SK-N-SH treated with all-trans-retinoic acid at 6 μM for 48 hours (cell line): ENCODE measurements around the gene USP46.

Source experiments
- ARNTL ChIP-seq: fragments of 450-650 bp; formaldehyde crosslinking; IDR thresholded peaks from 2 replicates; pipeline ENCODE4 v1.5.0; 2020; ENCODE audit warnings: low read depth, mild to moderate bottlenecking, moderate library complexity, borderline replicate concordance
- ISL1 ChIP-seq: fragments of 250-450 bp; sonication (Bioruptor Pico); IDR thresholded peaks from 2 replicates; pipeline ENCODE4 v2.1.2; 2022; ENCODE audit warnings: mild to moderate bottlenecking, moderate library complexity
- PATZ1 ChIP-seq: fragments of 250-450 bp; sonication (Bioruptor Pico); IDR thresholded peaks from 2 replicates; pipeline ENCODE4 v1.8.0; 2020; ENCODE audit warnings: mild to moderate bottlenecking, moderate library complexity, borderline replicate concordance
- PPARA ChIP-seq: fragments of 250-450 bp; sonication (Bioruptor Pico); IDR thresholded peaks from 2 replicates; pipeline ENCODE4 v1.5.0; 2020; ENCODE audit warnings: mild to moderate bottlenecking, borderline replicate concordance
- RARB ChIP-seq: fragments of 250-450 bp; sonication (Bioruptor Pico); IDR thresholded peaks from 2 replicates; pipeline ENCODE4 v1.8.0; 2021; ENCODE audit warnings: mild to moderate bottlenecking, moderate library complexity
- SNAI2 ChIP-seq: fragments of 250-450 bp; sonication (Bioruptor Pico); IDR thresholded peaks from 2 replicates; pipeline ENCODE4 v1.5.0; 2020; ENCODE audit warnings: mild to moderate bottlenecking, moderate library complexity
- TCF4 ChIP-seq: fragments of 250-450 bp; sonication (Bioruptor Pico); IDR thresholded peaks from 2 replicates; pipeline ENCODE4 v1.8.0; 2021; ENCODE audit warnings: mild to moderate bottlenecking, moderate library complexity, borderline replicate concordance
- ZC3H10 ChIP-seq: fragments of 250-450 bp; sonication (Bioruptor Pico); IDR thresholded peaks from 2 replicates; pipeline ENCODE4 v1.5.1; 2021; ENCODE audit warnings: mild to moderate bottlenecking, moderate library complexity
- ZFP30 ChIP-seq: fragments of 450-650 bp; formaldehyde crosslinking; IDR thresholded peaks from 2 replicates; pipeline ENCODE4 v1.5.0; 2022; ENCODE audit warnings: mild to moderate bottlenecking, moderate library complexity
- ZNF8 ChIP-seq: fragments of 450-650 bp; formaldehyde crosslinking; IDR thresholded peaks from 2 replicates; pipeline ENCODE4 v1.5.0; 2020; ENCODE audit warnings: mild to moderate bottlenecking, moderate library complexity

DNA sequence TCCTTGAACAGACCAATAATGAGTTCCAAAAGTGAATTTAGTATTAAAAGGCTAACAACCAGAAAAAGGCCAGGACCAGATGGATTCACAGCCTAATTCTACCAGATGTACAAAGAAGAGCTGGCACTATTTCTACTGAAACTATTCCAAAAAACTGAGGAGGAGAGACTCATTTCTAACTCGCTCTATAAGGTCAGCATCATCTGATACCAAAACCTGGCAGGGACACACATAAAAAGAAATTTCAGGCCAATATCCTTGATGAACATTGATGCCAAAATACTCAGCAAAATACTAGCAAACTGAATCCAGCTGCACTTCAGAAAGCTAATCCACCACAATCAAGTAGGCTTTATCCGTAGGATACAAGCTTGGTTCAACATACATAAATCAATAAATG, 35.8 kb upstream of the USP46 start:
- TF ChIP-seq ARNTL (CRISPR knock-in tag) (no peak), PPARA (CRISPR knock-in tag) (no peak), SNAI2 (no peak), ZNF8 (no peak), RARB (CRISPR knock-in tag) (no peak), PATZ1 (CRISPR knock-in tag) (no peak), ZFP30 (CRISPR knock-in tag) (no peak), ISL1 (CRISPR knock-in tag) (no peak), TCF4 (CRISPR knock-in tag) (no peak), ZC3H10 (CRISPR knock-in tag) (no peak)
